HCT116 (cell line): ENCODE measurements around the gene SLC9A9. TPM values are rescaled to one million over a fixed set of nuclear protein-coding genes. Genes with fewer than 3 reads are reported as not detected.
A peak's percentile ranks its signal among the peaks of the same experiment; 100 is the strongest.

ENCODE experiments used
- ATAC-seq: fragments of 200-7000 bp; cut with Tn5 transposase; 2 replicates; pipeline ENCODE4 v1.9.1; 2020; ENCODE audit warnings: mild to moderate bottlenecking, moderate library complexity
- BruUV-seq: library from RNA; stranded (reverse); fragments of 400-500 nt; replicated peaks from 2 replicates; lab custom pipeline; 2021; lab: Mats Ljungman, UMichigan
- CTCF ChIA-PET: fragments of 300-600 bp; sonication (Branson Sonifier 250); formaldehyde crosslinking; loops from one replicate; lab custom pipeline; 2021; ENCODE audit warnings: antibody characterized with exemption; lab: Charles Lee
- POLR2A ChIA-PET: fragments of 300-600, 350-600 bp; sonication (Branson Sonifier 250); formaldehyde crosslinking; loops from one replicate; lab custom pipeline; 2021; ENCODE audit warnings: antibody characterized with exemption; lab: Charles Lee
- RAD21 ChIA-PET, 2 experiments: fragments of 300-600 bp; sonication (Branson Sonifier 250); formaldehyde crosslinking; loops; one replicate each; lab custom pipeline; 2023; ENCODE audit warnings: low total read pairs in 2 of 2; ENCODE audit not compliant: uncharacterized antibody in 2 of 2, unreplicated experiment in 2 of 2, low non-redundant PET in 1 of 2; lab: Charles Lee
- DNase-seq: peaks from one replicate; pipeline ENCODE4 v3.0.0-alpha.2; 2010; ENCODE audit warnings: low read depth, low spot score
- H2AFZ ChIP-seq: fragments of 200-600 bp; shearing (Covaris generic), sonication (generic); 2 replicates; pipeline ENCODE4 v1.6.1; 2017; ENCODE audit warnings: low read depth, mixed run types, mixed read lengths, antibody characterized with exemption, low read length; ENCODE audit not compliant: poor library complexity, severe bottlenecking
- H3K27ac ChIP-seq: 2 replicates; pipeline ENCODE4 v1.5.1; 2012; ENCODE audit warnings: low read depth, low read length
- H3K27me3 ChIP-seq: fragments of 200-600 bp; sonication (generic); 2 replicates; pipeline ENCODE4 v1.6.1; 2016; ENCODE audit warnings: mixed run types, low read length, mixed read lengths; ENCODE audit not compliant: insufficient read depth
- H3K36me3 ChIP-seq, 2 experiments: fragments of 200-500 bp in 1 of 2; fragments of 200-600 bp in 1 of 2; sonication (Bioruptor generic) in 1 of 2; sonication (generic) in 1 of 2; 2 replicates each; pipeline versions ENCODE4 v1.5.1 to v1.6.1; 2014 to 2016; ENCODE audit warnings: low read length in 2 of 2, inconsistent platforms in 1 of 2, mixed read lengths in 1 of 2, mixed run types in 1 of 2; ENCODE audit not compliant: insufficient read depth in 2 of 2, control insufficient read depth in 1 of 2
- H3K4me1 ChIP-seq, 2 experiments: fragments of 200-600 bp in 1 of 2; sonication (generic) in 1 of 2; 2 replicates each; pipeline versions ENCODE4 v1.5.1 to v1.6.1; 2012 to 2017; ENCODE audit warnings: low read length in 2 of 2, inconsistent platforms in 1 of 2, mild to moderate bottlenecking in 1 of 2, mixed read lengths in 1 of 2, mixed run types in 1 of 2, moderate library complexity in 1 of 2; ENCODE audit not compliant: insufficient read depth in 2 of 2, control insufficient read depth in 1 of 2
- H3K4me2 ChIP-seq: fragments of 200-600 bp; sonication (generic); 2 replicates; pipeline ENCODE4 v1.6.1; 2017; ENCODE audit warnings: mixed run types, low read length, mixed read lengths
- H3K4me3 ChIP-seq, 2 experiments: fragments of 200-600 bp in 1 of 2; sonication (generic) in 1 of 2; replicated peaks in 1 of 2; 2 replicates each; pipeline ENCODE4 v1.5.1; 2011 to 2016; ENCODE audit warnings: low read length in 2 of 2, control low read depth in 1 of 2, low read depth in 1 of 2, mild to moderate bottlenecking in 1 of 2, mixed read lengths in 1 of 2, mixed run types in 1 of 2
- H3K79me2 ChIP-seq: fragments of 200-600 bp; sonication (generic); 2 replicates; pipeline ENCODE4 v1.6.1; 2017; ENCODE audit warnings: mild to moderate bottlenecking, mixed run types, low read length, moderate library complexity, mixed read lengths; ENCODE audit not compliant: insufficient read depth
- H3K9ac ChIP-seq: fragments of 200-600 bp; sonication (generic); 2 replicates; pipeline ENCODE4 v1.6.1; 2016; ENCODE audit warnings: low read length, mixed read lengths
- H3K9me2 ChIP-seq: fragments of 200-600 bp; sonication (generic), shearing (Covaris generic); 2 replicates; pipeline ENCODE4 v1.6.1; 2017; ENCODE audit warnings: mixed run types, mild to moderate bottlenecking, moderate library complexity; ENCODE audit not compliant: insufficient read depth
- H3K9me3 ChIP-seq, 2 experiments: fragments of 200-500 bp in 1 of 2; fragments of 200-600 bp in 1 of 2; sonication (Bioruptor generic) in 1 of 2; sonication (generic) in 1 of 2; 2 replicates each; pipeline ENCODE4 v1.6.1; 2014 to 2017; ENCODE audit warnings: low read length in 2 of 2, mixed read lengths in 2 of 2, inconsistent platforms in 1 of 2, low read depth in 1 of 2, mild to moderate bottlenecking in 1 of 2, mixed run types in 1 of 2, moderate library complexity in 1 of 2; ENCODE audit not compliant: control insufficient read depth in 1 of 2, insufficient read depth in 1 of 2
- H4K20me1 ChIP-seq: fragments of 200-600 bp; sonication (generic), shearing (Covaris generic); 2 replicates; pipeline ENCODE4 v1.6.1; 2017; ENCODE audit warnings: mixed run types, mild to moderate bottlenecking, moderate library complexity; ENCODE audit not compliant: insufficient read depth
- CEBPB ChIP-seq: IDR thresholded peaks from 2 replicates; pipeline ENCODE4 v1.6.1; 2012; ENCODE audit warnings: low read depth
- CTCF ChIP-seq, 3 experiments: fragments of 200-600 bp in 1 of 3; sonication (generic) in 1 of 3; IDR thresholded peaks in 2 of 3; conservative IDR thresholded peaks in 1 of 3; 2 replicates each; pipeline ENCODE4 v1.5.1; 2012 to 2017; ENCODE audit warnings: low read depth in 2 of 3, low read length in 2 of 3, antibody characterized with exemption in 1 of 3, borderline replicate concordance in 1 of 3, control low read depth in 1 of 3, mild to moderate bottlenecking in 1 of 3, mixed read lengths in 1 of 3, mixed run types in 1 of 3, moderate library complexity in 1 of 3; ENCODE audit not compliant: insufficient read depth in 1 of 3
- ELF1 ChIP-seq: IDR thresholded peaks from 2 replicates; pipeline ENCODE4 v1.6.1; 2012; ENCODE audit warnings: low read depth, borderline replicate concordance
- EZH2 ChIP-seq: fragments of 200-600 bp; sonication (generic); IDR thresholded peaks from 2 replicates; pipeline ENCODE4 v1.6.1; 2017; ENCODE audit warnings: antibody characterized with exemption, mixed run types
- EZH2phosphoT487 ChIP-seq: fragments of 200-600 bp; IDR thresholded peaks from 2 replicates; pipeline ENCODE4 v1.6.1; 2018; ENCODE audit warnings: antibody characterized with exemption, borderline replicate concordance
- FOSL1 ChIP-seq: IDR thresholded peaks from 2 replicates; pipeline ENCODE4 v1.6.1; 2012; ENCODE audit warnings: low read depth
- POLR2A ChIP-seq: IDR thresholded peaks from 2 replicates; pipeline ENCODE4 v1.7.0; 2011; ENCODE audit warnings: borderline replicate concordance; ENCODE audit not compliant: insufficient read depth, insufficient read length; ENCODE audit errors: extremely low read depth
- POLR2AphosphoS5 ChIP-seq: IDR thresholded peaks from 2 replicates; pipeline ENCODE4 v1.6.1; 2011; ENCODE audit warnings: mild to moderate bottlenecking, low read depth, low read length, moderate library complexity
- REST ChIP-seq: IDR thresholded peaks from 2 replicates; pipeline ENCODE4 v1.6.1; 2012; ENCODE audit warnings: low read depth
- SIN3A ChIP-seq: IDR thresholded peaks from 2 replicates; pipeline ENCODE4 v1.6.1; 2012; ENCODE audit warnings: low read depth
- SP1 ChIP-seq: IDR thresholded peaks from 2 replicates; pipeline ENCODE4 v1.6.1; 2012; ENCODE audit warnings: low read depth
- SRF ChIP-seq: IDR thresholded peaks from 2 replicates; pipeline ENCODE4 v1.6.1; 2012; ENCODE audit warnings: low read depth
- TCF7L2 ChIP-seq: IDR thresholded peaks from 2 replicates; pipeline ENCODE4 v1.7.0; 2011; ENCODE audit warnings: borderline replicate concordance, inconsistent platforms; ENCODE audit not compliant: insufficient read depth, insufficient read length; ENCODE audit errors: extremely low read depth
- YY1 ChIP-seq: IDR thresholded peaks from 2 replicates; pipeline ENCODE4 v1.6.1; 2011; ENCODE audit warnings: low read length, low read depth, moderate library complexity, mild to moderate bottlenecking; ENCODE audit not compliant: insufficient replicate concordance; ENCODE audit errors: extremely low read depth
- ZFX ChIP-seq: fragments of 450-650 bp; IDR thresholded peaks from 2 replicates; pipeline ENCODE4 v1.6.1; 2017
- intact Hi-C: fragments of 100-400 bp; cut with micrococcal nuclease; formaldehyde crosslinking; loops from 2 replicates; pipeline ENCODE4 v1.10.0; 2022
- total RNA-seq: library from RNA; stranded (reverse); gene quantifications from one replicate; pipeline ENCODE4 v1.2.1, GENCODE V29; 2021; ENCODE audit not compliant: unreplicated experiment
- TF ChIP-seq, protein P1 (sequence below): IDR thresholded peaks from 2 replicates; pipeline ENCODE4 v1.6.1; 2011; ENCODE audit warnings: mild to moderate bottlenecking, low read length, moderate library complexity; ENCODE audit not compliant: insufficient replicate concordance; ENCODE audit errors: extremely low read depth

SLC9A9 gene
- total RNA-seq, 1 experiment from 2014 or later, result 0.20 TPM

DNA sequence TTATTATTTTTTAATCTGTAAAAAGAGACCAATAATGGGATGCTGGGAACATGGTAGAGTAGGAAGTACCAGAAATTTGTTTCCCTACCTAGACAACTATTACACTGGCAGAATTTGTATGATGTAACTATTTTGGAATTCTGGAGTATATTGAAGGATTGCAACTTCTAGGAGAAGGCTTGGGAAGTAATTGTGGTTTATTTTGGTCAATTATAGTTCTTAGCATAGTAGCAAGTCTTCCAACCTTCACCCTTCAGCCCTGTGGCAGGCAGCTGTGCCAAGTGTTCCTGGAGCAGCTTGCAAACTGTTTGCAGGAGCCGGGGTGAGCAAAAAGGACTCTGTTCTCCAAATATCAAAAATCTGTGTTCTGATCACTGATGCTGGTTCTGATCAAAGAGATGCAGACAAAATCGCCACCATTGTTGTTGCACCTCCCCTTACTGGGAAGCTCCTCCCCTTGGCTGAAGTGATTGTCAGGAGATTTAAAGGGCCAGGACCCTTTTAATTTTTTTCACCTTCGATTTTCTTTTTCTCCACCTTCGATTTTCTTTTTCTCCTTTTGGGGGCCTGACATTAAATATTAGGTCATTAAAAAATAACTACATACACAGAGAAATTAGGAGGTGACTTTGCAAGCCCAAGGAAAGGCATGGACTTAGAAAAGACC, 363.3 kb downstream of the SLC9A9 start:
- TF ChIP-seq ELF1 (no peak), TCF7L2 (no peak), SP1 (no peak), REST (no peak), POLR2A (no peak), EZH2 (no peak), SRF (no peak), SIN3A (no peak), CEBPB (no peak), YY1 (no peak), FOSL1 (no peak), EZH2phosphoT487 (no peak), POLR2AphosphoS5 (no peak), CTCF (IDR thresholded peaks at IDR 0.05 in 2 of 3, conservative IDR thresholded peaks at IDR 0.05 in 1 of 3; ENCODE audit: borderline replicate concordance in 1 of 3, insufficient read depth in 1 of 3, low read depth in 2 of 3, low read length in 2 of 3) (no peak), ZFX (no peak)
- TF ChIP-seq, protein P1, sequence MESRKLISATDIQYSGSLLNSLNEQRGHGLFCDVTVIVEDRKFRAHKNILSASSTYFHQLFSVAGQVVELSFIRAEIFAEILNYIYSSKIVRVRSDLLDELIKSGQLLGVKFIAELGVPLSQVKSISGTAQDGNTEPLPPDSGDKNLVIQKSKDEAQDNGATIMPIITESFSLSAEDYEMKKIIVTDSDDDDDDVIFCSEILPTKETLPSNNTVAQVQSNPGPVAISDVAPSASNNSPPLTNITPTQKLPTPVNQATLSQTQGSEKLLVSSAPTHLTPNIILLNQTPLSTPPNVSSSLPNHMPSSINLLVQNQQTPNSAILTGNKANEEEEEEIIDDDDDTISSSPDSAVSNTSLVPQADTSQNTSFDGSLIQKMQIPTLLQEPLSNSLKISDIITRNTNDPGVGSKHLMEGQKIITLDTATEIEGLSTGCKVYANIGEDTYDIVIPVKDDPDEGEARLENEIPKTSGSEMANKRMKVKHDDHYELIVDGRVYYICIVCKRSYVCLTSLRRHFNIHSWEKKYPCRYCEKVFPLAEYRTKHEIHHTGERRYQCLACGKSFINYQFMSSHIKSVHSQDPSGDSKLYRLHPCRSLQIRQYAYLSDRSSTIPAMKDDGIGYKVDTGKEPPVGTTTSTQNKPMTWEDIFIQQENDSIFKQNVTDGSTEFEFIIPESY, result no peak
- Histone ChIP-seq H3K4me2 (peak overlapping the region; percentile 28; the same call in 1 of the 2 replicates), H3K27ac (no peak overlapping the region), H3K9me3 (no peaks in the 10 kb centered on the region), H3K36me3 (no peaks in the 10 kb centered on the region), H2AFZ (peak overlapping the region; percentile 60), H3K4me3 (no peak overlapping the region), H3K4me1 (no peaks in the 10 kb centered on the region), H3K79me2 (no peaks in the 10 kb centered on the region), H4K20me1 (no peaks in the 10 kb centered on the region), H3K9me2 (no peaks in the 10 kb centered on the region), H3K27me3 (no peaks in the 10 kb centered on the region), H3K9ac (no peak overlapping the region)
- intact Hi-C loops, result no loop called here
- peak; percentile 4 for DNase-seq
- CTCF ChIA-PET, result no interaction called here
- POLR2A ChIA-PET, result no interaction called here
- BruUV-seq, result no TSS peak
- RAD21 ChIA-PET, result no interaction called here
- ATAC-seq, result peak; percentile 69
